Measurements from ENCODE around the gene TEAD2. TPM values are rescaled to one million over a fixed set of nuclear protein-coding genes. Genes with fewer than 3 reads are reported as not detected.
A peak's percentile ranks its signal among the peaks of the same experiment; 100 is the strongest.

The TEAD2 gene
- total and polyA plus RNA-seq, 2 donors (not counting 1 experiment from before 2014, with no cell fraction given), result 5.8 to 12.0 TPM

DNA sequence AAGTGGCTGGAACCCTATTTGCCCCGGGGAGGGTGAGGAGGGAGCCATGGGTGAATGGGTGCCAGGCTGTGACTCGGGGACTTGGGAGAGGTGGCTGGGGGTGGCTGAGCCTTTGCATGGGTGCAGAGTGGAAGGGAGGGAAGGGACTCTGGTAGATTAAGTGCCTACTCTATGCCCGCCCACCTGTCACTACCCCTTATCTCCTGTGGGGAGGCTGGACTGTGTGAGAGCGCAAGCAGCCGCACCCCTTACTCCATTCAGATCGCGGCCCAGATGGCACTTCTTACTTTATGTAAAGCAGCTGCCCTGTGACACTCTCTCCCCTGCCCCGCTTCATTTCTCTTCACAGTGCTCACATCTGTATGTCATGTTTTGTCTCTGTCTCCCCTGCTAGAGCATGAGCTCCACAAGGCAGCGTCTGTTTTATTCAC, 28.7 kb upstream of the TEAD2 start:
- POLR2A ChIA-PET, result interaction anchor here (0.5 to 2.9 kb wide), 14 partner anchors 12 to 308 kb away, joined by 3 to 18 read pairs (median 4); partner anchors contain the start of genes CD37, FLT3LG and TEAD2
- no peaks in the 10 kb centered on the region for H3K9me3 Mint-ChIP-seq (ENCODE audit: insufficient read depth)
- H3K79me2 ChIP-seq (ENCODE audit: control insufficient read depth, insufficient read depth, low read length), result no peaks in the 10 kb centered on the region
- H3K4me2 ChIP-seq (replicated peaks; ENCODE audit: low read depth, low read length, poor library complexity, severe bottlenecking), result peak overlapping the region; percentile 62
- intact Hi-C loops (cut with micrococcal nuclease), result loop anchor here (1.0 to 5.0 kb wide), 5 partner anchors 28 to 164 kb away; partner anchors contain the start of genes CD37, DKKL1 and GFY
- DNase-seq, result peak; percentile 85
- H3K9me3 ChIP-seq (ENCODE audit: control extremely low read depth in 1 of 3, control insufficient read depth in 2 of 3, insufficient read depth in 1 of 3, low read length in 2 of 3), result peaks cover 0 to 6% (median 0%) of the 10 kb centered on the region in 3 donors
- no peaks in the 10 kb centered on the region for H4K20me1 ChIP-seq (ENCODE audit: control insufficient read depth, insufficient read depth, low read length, poor library complexity, severe bottlenecking)
- no peaks in the 10 kb centered on the region for H3K36me3 ChIP-seq (replicated peaks in 1 of 2; ENCODE audit: control extremely low read depth in 1 of 2, control insufficient read depth in 1 of 2, extremely low read depth in 1 of 2, insufficient read depth in 2 of 2, low read length in 1 of 2)
- peak overlapping the region; percentile 61 for H3K4me3 Mint-ChIP-seq
- H2AFZ ChIP-seq (ENCODE audit: insufficient read depth, low read depth, low read length, poor library complexity, severe bottlenecking), result peak overlapping the region; percentile 65
- no peaks in the 10 kb centered on the region for H3K27me3 ChIP-seq (replicated peaks in 1 of 4; ENCODE audit: control extremely low read depth in 1 of 4, control insufficient read depth in 3 of 4, insufficient read depth in 4 of 4, low read length in 3 of 4)
- H3K4me1 Mint-ChIP-seq, result peaks cover 41% of the 10 kb centered on the region
- 15% methylated on average over 4 of the region's 9 CpGs for WGBS (ENCODE audit: insufficient coverage)
- H3K27ac ChIP-seq (ENCODE audit: low read length in 2 of 2), result peak overlapping the region; percentile 51 to 65
- peaks cover 21 to 46% of the 10 kb centered on the region in 2 donors for H3K4me1 ChIP-seq (ENCODE audit: control insufficient read depth in 2 of 2, insufficient read depth in 2 of 2, low read length in 2 of 2)
- TF ChIP-seq, protein P1, sequence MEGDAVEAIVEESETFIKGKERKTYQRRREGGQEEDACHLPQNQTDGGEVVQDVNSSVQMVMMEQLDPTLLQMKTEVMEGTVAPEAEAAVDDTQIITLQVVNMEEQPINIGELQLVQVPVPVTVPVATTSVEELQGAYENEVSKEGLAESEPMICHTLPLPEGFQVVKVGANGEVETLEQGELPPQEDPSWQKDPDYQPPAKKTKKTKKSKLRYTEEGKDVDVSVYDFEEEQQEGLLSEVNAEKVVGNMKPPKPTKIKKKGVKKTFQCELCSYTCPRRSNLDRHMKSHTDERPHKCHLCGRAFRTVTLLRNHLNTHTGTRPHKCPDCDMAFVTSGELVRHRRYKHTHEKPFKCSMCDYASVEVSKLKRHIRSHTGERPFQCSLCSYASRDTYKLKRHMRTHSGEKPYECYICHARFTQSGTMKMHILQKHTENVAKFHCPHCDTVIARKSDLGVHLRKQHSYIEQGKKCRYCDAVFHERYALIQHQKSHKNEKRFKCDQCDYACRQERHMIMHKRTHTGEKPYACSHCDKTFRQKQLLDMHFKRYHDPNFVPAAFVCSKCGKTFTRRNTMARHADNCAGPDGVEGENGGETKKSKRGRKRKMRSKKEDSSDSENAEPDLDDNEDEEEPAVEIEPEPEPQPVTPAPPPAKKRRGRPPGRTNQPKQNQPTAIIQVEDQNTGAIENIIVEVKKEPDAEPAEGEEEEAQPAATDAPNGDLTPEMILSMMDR (IDR thresholded peaks at IDR 0.05), result no peak
- TF ChIP-seq EZH2 (IDR thresholded peaks at IDR 0.05; ENCODE audit: borderline replicate concordance, insufficient read depth, low read depth, low read length, poor library complexity, severe bottlenecking), result no peak
- H3K27ac Mint-ChIP-seq, result peak overlapping the region; percentile 92
- H3K27me3 Mint-ChIP-seq, result no peaks in the 10 kb centered on the region
- ATAC-seq (ENCODE audit: low read depth), result peak; percentile 82
- H3K4me3 ChIP-seq (ENCODE audit: control extremely low read depth in 1 of 5, extremely low read depth in 1 of 5, insufficient read depth in 1 of 5, low read depth in 2 of 5, low read length in 4 of 5), result peak overlapping the region in 2 of 5 experiments; percentile 1 to 32
- CTCF ChIA-PET, result interaction anchor here (0.6 to 5.9 kb wide), 52 partner anchors 8 to 289 kb away, joined by 3 to 54 read pairs (median 6); partner anchors contain the start of genes ALDH16A1, CD37, FLT3LG and GFY
- H3K9ac ChIP-seq (ENCODE audit: low read length), result peak overlapping the region; percentile 48

Data from B cell (primary cell).